ENCODE data around the gene HSD17B2. TPM values are rescaled to one million over a fixed set of nuclear protein-coding genes. Genes with fewer than 3 reads are reported as not detected.

HSD17B2 gene
- total RNA-seq, 1 donor from 2014 or later = not detected

DNA sequence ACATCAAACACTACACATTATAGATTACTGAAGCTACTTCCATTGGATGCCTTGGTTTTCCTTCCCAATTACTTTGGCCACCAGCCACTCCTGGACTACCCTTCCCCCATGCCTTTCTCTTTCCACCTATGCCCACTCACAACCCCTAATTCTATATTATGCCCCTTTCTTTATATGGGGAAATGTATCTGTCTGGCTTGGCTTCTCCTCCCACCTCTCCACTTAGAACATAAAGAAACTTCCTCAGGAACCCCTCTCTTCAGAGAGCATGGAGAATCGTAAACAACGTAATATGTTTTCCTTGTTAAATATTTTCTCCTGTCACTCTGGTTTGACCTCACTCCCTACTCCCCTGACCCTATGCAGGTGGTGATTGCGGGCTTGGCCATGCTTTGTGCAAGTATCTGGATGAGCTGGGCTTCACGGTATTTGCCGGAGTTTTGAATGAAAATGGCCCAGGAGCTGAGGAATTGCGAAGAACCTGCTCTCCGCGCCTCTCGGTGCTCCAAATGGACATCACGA, 32.8 kb downstream of the HSD17B2 start:
- ATAC-seq = no peak
- no peak for DNase-seq
- intact Hi-C loops (cut with micrococcal nuclease) = no loop called here

DNA sequence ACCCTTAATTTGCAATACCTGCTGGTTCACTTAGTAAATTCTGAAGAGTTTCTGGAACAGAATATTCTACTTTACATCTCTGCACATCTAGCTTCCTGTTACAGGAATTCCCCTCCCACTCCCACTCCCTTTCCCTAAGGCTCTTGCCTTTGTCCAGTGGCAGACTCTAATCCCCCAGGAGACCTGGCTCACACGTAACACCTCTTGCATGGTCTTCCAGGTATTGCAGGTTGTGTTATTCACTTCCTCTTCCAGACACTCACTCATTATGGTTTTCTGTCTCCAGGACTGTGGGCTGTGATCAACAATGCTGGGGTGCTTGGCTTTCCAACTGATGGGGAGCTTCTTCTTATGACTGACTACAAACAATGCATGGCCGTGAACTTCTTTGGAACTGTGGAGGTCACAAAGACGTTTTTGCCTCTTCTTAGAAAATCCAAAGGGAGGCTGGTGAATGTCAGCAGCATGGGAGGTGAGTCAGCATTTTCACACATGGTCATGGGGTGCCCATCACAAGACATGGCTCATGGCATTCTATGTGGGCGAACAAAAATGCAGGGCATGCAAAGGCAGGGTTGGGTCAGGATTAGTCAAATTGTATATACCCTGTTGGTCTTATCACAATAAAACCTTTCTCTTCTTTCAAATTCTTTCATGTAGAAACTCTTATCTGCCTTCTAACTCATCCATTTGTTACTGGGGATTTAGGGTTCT, 35.8 kb downstream of the HSD17B2 start:
- intact Hi-C loops (cut with micrococcal nuclease) = no loop called here
- DNase-seq (no peak), ATAC-seq (no peak)

GRCh38 chr16:82071421-82071820, 36.4 kb downstream of the HSD17B2 start:
- intact Hi-C loops (cut with micrococcal nuclease) = no loop called here
- DNase-seq = no peak
- no peak for ATAC-seq

DNA sequence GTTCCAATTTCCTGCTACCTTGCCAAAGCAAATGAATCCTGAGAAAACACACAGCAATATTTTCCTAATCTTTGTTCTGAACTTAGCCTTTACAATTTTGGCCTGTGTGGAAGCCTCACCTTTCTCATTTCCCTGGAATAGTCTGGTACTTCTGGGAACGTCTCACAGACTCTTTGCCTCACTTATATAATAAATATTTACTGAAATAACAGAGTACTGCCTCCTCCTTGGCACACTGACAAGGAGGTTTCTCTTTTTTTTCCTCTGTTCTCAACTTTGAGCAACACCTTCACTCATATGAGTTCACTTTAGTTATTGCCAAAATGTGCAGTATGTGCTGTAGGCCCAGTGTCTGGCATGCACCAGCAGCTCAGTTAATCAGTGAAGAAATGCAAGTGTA, 37.3 kb downstream of the HSD17B2 start:
- no peak for DNase-seq
- no peak for ATAC-seq
- intact Hi-C loops (cut with micrococcal nuclease) = no loop called here

DNA sequence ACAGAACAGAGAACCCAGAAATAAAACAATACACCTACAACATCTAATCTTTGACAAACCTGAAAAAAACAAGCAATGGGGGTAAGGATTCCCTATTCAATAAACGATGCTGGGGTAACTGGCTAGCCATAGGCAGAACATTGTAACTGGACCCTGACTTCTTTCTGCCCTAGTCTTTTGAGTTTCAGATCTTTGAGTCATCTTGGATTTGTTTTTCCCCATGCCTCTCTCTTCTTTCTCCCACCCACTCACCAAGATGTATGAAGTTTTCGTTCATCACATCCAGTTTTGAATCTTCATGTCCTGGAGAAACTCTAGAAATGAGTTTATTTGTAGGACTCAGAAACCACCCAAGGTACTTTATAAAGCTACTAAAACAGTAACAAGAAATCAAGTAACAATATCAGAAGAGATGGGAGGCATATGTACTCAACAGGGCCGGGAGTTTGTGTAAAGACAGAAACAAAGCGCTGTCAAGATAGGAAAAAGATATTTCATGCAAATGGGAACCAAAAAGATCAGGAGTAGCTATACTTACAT, 39.0 kb downstream of the HSD17B2 start:
- DNase-seq (no peak), ATAC-seq (no peak)
- intact Hi-C loops (cut with micrococcal nuclease) = no loop called here

DNA sequence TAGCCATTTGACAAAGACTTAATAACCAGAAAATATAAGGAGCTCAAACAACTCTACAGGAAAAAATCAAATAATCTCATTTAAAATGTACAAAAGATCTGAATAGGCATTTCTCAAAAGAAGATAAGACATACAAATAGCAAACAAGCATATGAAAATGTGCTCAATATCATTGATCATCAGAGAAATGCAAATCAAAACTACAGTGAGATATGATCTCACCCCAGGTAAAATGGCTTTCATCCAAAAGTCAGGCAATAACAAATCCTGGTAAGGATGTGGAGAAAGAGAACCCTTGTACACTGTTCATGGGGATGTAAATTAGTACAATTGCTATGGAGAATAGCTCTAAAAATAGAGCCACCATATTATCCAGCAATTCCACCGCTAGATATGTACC, 43.1 kb downstream of the HSD17B2 start:
- DNase-seq (no peak), ATAC-seq (no peak)
- intact Hi-C loops (cut with micrococcal nuclease) = no loop called here

DNA sequence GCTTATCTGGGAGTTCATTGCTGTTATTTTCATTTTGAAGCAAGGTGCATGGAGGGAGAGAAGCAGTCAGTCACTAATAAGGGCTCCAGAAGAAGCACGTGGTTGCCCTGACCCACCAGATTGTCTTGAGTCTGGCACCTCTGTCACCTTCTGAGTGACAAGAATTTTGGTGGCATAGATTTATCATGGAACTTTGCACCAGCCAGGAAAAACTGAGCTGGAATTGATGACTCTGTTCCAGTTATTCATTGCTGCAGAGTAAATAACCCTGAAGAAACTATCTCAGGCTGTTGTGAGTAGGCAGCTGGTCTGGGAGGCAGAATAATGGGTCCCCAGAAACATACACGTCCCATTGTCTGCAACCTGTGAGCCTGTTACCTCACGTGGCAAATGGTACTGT, 44.8 kb downstream of the HSD17B2 start:
- intact Hi-C loops (cut with micrococcal nuclease) = no loop called here
- DNase-seq (no peak), ATAC-seq (no peak)

GRCh38 chr16:82081264-82081663, 46.2 kb downstream of the HSD17B2 start:
- intact Hi-C loops (cut with micrococcal nuclease) = no loop called here

DNA sequence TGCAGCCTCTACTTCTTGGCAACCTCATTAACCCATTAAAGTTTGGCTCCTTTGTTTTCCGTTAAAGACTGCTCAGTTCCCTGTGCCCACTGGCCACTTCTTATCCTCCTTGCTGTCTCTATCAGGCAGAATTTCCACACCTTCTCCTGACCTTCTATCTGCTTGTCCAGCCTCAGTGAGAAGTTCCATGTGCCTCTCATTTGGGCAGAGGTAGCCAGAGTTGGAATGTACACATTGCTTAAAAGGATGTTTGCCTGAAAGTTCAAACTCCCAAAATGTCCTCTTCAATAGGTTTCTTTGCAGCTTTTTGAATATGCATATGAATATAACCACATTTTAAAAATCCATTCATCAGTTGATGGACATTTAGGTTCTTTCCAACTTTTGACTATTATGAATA, 47.0 kb downstream of the HSD17B2 start:
- intact Hi-C loops (cut with micrococcal nuclease) = no loop called here
- DNase-seq (no peak), ATAC-seq (no peak)

More at GRCh38 chr16:82081264-82081663, 46.2 kb downstream of the HSD17B2 start:
- DNase-seq (no peak), ATAC-seq (no peak)

GRCh38 chr16:82082543-82083244, 47.6 kb downstream of the HSD17B2 start:
- no peak for ATAC-seq
- no peak for DNase-seq
- intact Hi-C loops (cut with micrococcal nuclease) = no loop called here

DNA sequence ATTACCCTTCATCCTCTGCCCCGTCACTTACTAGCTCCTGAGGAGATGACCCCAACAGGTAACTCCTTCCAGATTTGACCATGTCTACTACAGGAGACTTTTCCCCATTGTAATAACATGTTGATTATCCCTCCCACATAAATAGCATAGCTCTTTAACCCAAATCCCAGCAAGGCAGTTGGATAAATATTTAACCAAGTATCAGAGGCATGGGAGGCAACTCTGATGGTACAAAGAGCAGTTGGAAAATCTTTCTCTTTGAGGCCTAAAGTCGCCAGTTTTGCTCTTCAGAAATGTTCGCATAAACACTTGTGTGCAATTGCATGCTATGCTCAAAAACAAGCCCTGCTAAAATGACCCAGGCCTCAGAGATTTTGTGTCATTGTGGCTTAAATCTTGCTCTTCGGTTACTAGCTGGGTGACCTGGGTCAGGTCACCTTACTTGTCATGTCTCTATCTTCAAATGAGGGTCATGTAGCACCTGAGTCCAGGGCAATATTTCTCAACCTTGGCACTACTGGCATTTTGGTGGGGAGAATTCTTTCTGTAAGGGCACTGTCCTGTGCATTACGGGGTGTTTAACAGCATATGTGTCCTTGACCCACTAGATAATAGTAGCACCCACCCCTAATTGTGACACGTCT, 48.8 kb downstream of the HSD17B2 start:
- intact Hi-C loops (cut with micrococcal nuclease) = no loop called here
- no peak for ATAC-seq

DNA sequence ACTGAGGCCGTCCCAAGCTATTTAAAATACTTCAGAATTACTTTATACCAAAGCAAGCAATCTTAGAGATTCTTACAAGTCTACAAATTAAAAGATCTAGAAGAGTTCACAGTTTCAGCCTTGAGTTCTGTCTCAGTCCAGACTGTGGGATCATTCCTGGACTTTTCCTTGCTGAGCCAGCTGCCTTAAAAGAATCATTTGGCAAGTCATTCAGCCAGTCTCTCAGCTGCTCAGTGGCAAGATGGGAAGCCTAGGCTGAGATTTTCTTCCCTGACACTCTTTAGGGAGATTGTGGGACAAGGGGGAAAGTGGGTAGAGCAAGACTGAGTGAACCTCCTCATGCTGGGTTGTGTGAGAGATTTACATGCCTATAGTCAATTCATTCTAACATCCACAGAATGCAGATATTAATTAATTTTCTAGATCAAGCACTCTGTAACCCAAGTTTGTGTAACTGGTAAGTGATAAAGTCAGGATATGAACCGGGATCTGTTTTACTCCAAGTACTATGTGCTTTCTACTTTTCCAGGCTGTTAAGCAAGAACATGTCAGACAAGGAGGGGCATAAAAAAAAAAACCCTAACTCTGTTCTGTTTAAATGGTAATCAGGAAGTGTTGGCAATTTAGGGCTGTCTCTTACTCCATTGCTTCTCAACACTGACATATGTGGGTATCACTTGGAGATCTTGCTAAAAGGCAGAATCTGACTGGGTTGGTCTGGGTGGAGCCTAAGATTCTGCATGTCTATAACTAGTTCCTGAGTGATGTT, 50.1 kb downstream of the HSD17B2 start:
- no peak for DNase-seq
- no peak for ATAC-seq
- intact Hi-C loops (cut with micrococcal nuclease) = no loop called here

More for the DNA sequence above, 48.8 kb downstream of the HSD17B2 start:
- no peak for DNase-seq

- no peak for DNase-seq
- intact Hi-C loops (cut with micrococcal nuclease) = no loop called here
- ATAC-seq = no peak
Observed at GRCh38 chr16:82088483-82088882, 53.4 kb downstream of the HSD17B2 start.

DNA sequence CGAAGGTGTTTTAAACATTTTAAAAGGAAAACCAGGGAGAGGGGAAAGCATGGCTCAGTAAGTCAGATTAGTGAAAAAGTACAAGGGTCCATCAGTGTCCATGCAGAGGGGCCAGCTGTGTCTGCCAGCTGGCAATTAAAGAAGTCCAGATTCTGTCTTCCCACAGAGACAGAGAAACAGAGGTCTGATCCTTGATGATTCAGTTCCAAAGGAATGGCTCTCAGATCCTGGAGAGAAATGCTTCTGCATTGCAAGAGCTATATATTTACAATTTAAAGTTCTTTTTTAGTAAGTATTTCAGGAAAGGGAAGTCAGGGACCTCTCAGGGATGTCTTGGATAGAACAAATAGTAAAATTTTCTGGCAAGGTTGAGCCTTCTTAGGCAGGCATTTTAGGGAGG, 56.2 kb downstream of the HSD17B2 start:
- ATAC-seq (no peak), DNase-seq (no peak)
- intact Hi-C loops (cut with micrococcal nuclease) = no loop called here

GRCh38 chr16:82092711-82093110, 57.7 kb downstream of the HSD17B2 start:
- DNase-seq (no peak), ATAC-seq (no peak)
- intact Hi-C loops (cut with micrococcal nuclease) = no loop called here

DNA sequence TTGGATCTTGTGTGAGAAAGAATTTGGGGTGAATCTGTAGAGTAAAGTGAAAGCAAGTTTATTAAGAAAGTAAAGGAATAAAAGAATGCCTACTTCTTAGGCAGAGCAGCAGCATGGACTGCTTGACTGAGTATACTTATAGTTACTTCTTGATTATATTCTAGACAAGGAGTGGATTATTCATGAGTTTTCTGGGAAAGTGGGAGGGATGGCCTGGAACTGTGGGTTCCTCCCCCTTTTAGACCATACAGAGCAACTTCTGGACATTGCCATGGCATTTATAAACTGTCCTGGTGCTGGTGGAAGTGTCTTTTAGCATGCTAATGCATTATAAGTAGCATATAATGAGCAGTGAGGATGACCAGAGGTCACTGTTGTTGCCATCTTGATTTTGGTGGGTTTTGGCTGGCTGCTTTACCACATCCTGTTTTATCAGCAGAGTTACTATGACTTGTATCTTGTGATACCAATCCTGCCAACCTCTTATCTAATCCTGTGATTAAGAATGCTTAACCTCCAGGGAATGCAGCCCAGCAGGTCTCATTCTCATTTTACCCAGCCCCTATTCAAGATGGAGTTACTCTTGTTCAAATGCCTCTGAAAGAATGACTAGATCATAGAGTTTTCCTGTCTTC, 58.7 kb downstream of the HSD17B2 start:
- no peak for ATAC-seq
- intact Hi-C loops (cut with micrococcal nuclease) = no loop called here
- DNase-seq = no peak

GRCh38 chr16:82094942-82095540, 60.0 kb downstream of the HSD17B2 start:
- DNase-seq (no peak), ATAC-seq (no peak)
- intact Hi-C loops (cut with micrococcal nuclease) = no loop called here

GRCh38 chr16:82096641-82097040, 61.6 kb downstream of the HSD17B2 start:
- DNase-seq (no peak), ATAC-seq (no peak)
- intact Hi-C loops (cut with micrococcal nuclease) = no loop called here
